ENCODE measurements around the gene MYOD1. TPM values are rescaled to one million over a fixed set of nuclear protein-coding genes. Genes with fewer than 3 reads are reported as not detected.

The MYOD1 gene
- total RNA-seq, 1 donor from 2014 or later: 22.4 TPM

DNA sequence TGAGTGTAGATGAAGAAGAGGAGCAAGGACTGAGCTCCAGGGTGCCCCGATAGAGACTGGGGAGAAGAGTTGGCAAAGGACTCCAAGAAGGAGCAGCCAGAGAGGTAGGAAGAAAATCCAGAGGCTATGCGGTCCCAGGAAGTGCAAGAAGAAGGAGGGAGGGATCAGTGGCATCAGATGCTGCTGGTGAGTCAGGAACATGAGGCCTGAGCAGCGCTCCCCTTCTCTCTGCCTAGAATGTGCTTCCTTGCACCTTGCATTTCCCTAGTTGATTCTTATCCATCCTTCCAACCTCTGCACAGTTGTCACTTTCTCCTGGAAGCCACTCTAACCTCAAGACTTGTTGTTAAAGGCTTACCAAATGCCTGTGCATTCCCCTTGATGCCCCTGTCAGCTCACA, 36.5 kb downstream of the MYOD1 start:
- Histone ChIP-seq H3K27me3 (ENCODE audit: control insufficient read depth in 3 of 3, insufficient read depth in 3 of 3, low read length in 3 of 3) (no peaks in the 10 kb centered on the region), H3K9ac (ENCODE audit: low read depth in 1 of 3, low read length in 3 of 3) (no peak overlapping the region), H3K36me3 (ENCODE audit: control insufficient read depth in 3 of 3, insufficient read depth in 3 of 3, low read length in 3 of 3) (no peaks in the 10 kb centered on the region), H3K4me3 (ENCODE audit: low read length in 3 of 3) (no peak overlapping the region), H3K9me3 (ENCODE audit: control insufficient read depth in 3 of 3, low read length in 3 of 3) (peaks cover 0 to 2% (median 0%) of the 10 kb centered on the region in 3 donors), H3K27ac (ENCODE audit: low read depth, low read length) (no peak overlapping the region), H3K4me1 (ENCODE audit: control insufficient read depth in 3 of 3, insufficient read depth in 3 of 3, low read length in 3 of 3) (peaks cover 32 to 45% (median 44%) of the 10 kb centered on the region in 3 donors)

DNA sequence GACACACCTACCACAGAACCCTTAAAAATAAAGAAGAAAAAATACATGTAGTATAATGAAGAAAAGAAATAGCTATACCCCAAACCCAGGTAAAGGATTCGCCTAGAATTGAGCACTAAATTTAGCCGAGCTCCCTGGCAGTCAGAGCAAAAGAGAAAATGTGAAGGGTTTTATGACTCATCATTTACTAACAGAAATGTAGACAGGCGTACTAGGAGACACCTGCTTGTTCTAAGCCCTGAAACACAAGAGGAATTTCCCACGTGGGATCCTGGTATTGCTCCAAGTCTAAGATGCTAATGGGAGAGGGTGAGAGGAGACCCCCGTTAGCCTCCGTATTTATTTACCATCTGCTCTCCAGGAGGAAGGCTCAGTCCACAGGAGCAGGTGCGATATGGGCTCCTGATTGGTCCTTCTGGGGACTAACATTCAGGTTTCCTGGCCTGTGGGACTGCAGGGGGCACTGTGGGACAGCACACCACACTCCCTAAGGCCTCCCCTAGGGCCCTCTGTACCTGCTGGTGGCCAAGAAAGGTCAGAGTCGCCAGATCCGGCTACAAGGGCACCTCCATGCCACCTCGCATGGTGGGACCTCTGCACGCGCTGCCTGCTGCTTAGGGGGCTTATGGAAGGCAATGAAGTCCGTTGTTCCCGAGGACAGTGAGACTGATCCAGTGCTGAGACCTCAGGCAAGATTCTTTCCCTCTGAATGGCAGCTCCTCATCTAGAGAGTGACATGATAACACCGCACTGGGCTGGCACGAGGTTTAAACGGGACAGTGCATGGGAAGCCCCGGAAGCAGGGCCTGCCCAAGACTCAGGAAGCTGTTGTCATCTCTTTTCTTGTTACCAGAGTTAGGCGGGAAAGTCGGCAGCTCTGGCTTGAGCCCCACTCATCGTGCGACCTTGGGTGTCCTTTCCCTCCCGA, 41.0 kb downstream of the MYOD1 start:
- Histone ChIP-seq H3K9ac (ENCODE audit: low read depth in 1 of 3, low read length in 3 of 3) (peak overlapping the region in 1 of 3 donors; percentile 50), H3K27ac (ENCODE audit: low read depth, low read length) (no peak overlapping the region), H3K4me1 (ENCODE audit: control insufficient read depth in 3 of 3, insufficient read depth in 3 of 3, low read length in 3 of 3) (peaks cover 2 to 17% (median 11%) of the 10 kb centered on the region in 3 donors), H3K36me3 (ENCODE audit: control insufficient read depth in 3 of 3, insufficient read depth in 3 of 3, low read length in 3 of 3) (no peaks in the 10 kb centered on the region), H3K9me3 (ENCODE audit: control insufficient read depth in 3 of 3, low read length in 3 of 3) (peaks cover 0 to 2% (median 0%) of the 10 kb centered on the region in 3 donors), H3K4me3 (ENCODE audit: low read length in 3 of 3) (peak overlapping the region in 1 of 3 donors; percentile 13), H3K27me3 (ENCODE audit: control insufficient read depth in 3 of 3, insufficient read depth in 3 of 3, low read length in 3 of 3) (no peaks in the 10 kb centered on the region)

DNA sequence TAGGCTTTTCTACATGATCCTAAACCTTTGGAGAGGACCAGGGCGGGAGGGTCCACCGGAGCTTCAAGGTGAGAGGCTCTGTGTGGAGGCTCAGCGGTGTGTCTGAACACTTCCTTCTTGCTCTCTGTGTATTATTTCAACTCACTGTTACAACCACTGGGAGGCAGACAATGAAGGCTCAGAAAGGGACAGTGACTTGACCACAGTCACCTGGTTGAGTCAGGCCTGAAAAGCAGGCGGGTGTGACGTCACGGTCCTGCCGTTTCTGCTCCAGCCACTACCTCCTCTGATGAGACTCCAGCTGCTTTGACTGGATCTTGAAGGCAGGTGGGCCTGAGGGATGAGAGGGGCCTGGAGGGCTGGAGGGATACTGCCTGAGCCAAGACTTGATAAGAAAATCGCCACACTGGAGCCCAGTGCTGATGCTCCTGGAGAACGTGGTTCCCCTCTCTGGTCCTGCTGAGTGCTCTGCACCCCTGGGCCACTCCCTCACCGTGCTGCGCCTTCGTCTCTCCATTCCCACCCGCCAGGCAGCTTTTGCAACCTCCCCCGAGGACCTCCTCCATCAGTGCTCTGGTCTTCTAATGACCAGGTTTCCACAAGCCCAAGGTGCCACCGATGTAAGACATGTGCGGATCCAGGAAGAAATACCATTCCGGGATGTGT, 43.1 kb downstream of the MYOD1 start:
- Histone ChIP-seq H3K27me3 (ENCODE audit: control insufficient read depth in 3 of 3, insufficient read depth in 3 of 3, low read length in 3 of 3) (no peaks in the 10 kb centered on the region), H3K27ac (ENCODE audit: low read depth, low read length) (no peak overlapping the region), H3K4me3 (ENCODE audit: low read length in 3 of 3) (no peak overlapping the region), H3K9me3 (ENCODE audit: control insufficient read depth in 3 of 3, low read length in 3 of 3) (peaks cover 0 to 2% (median 0%) of the 10 kb centered on the region in 3 donors), H3K9ac (ENCODE audit: low read depth in 1 of 3, low read length in 3 of 3) (no peak overlapping the region), H3K4me1 (ENCODE audit: control insufficient read depth in 3 of 3, insufficient read depth in 3 of 3, low read length in 3 of 3) (peaks cover 2 to 17% (median 11%) of the 10 kb centered on the region in 3 donors), H3K36me3 (ENCODE audit: control insufficient read depth in 3 of 3, insufficient read depth in 3 of 3, low read length in 3 of 3) (no peaks in the 10 kb centered on the region)

DNA sequence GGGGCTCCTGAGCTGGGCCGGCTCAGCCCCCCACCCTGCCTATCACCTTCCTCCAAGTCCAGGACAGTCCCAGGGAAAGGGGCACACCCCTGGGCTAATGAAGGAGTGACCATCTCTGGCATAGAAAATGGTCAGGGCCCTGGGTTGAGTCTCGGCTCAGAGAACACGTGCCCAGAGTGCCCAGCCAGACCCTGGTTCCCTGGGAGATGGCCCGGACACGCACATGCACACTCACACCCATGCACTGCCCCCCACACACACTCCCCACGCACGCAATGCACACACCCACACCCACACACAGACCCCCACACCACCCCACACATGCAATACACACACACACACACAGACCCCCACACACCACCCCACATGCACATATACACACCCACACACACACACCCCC, 43.9 kb downstream of the MYOD1 start:
- Histone ChIP-seq H3K27me3 (ENCODE audit: control insufficient read depth in 3 of 3, insufficient read depth in 3 of 3, low read length in 3 of 3) (no peaks in the 10 kb centered on the region), H3K4me1 (ENCODE audit: control insufficient read depth in 3 of 3, insufficient read depth in 3 of 3, low read length in 3 of 3) (peaks cover 2 to 17% (median 11%) of the 10 kb centered on the region in 3 donors), H3K9me3 (ENCODE audit: control insufficient read depth in 3 of 3, low read length in 3 of 3) (peaks cover 0 to 2% (median 0%) of the 10 kb centered on the region in 3 donors), H3K4me3 (ENCODE audit: low read length in 3 of 3) (no peak overlapping the region), H3K9ac (ENCODE audit: low read depth in 1 of 3, low read length in 3 of 3) (no peak overlapping the region), H3K36me3 (ENCODE audit: control insufficient read depth in 3 of 3, insufficient read depth in 3 of 3, low read length in 3 of 3) (no peaks in the 10 kb centered on the region), H3K27ac (ENCODE audit: low read depth, low read length) (no peak overlapping the region)

DNA sequence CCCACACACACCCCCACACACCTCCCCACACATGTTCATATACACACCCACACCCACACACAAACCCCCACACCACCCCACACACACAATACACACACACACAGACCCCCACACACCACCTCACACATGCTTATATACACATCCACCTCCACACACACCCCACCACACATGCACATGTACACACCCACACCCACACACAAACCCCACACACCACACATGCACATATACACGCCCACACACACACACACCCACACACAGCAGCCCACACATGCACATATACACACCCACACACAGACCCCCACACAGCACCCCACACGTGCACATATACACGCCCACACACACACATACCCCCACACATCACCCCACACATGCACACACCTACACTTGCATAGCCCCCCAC, 44.3 kb downstream of the MYOD1 start:
- H3K27me3 ChIP-seq (ENCODE audit: control insufficient read depth in 3 of 3, insufficient read depth in 3 of 3, low read length in 3 of 3): no peaks in the 10 kb centered on the region
- H3K9me3 ChIP-seq (ENCODE audit: control insufficient read depth in 3 of 3, low read length in 3 of 3): no peaks in the 10 kb centered on the region
- no peak overlapping the region for H3K9ac ChIP-seq (ENCODE audit: low read depth in 1 of 3, low read length in 3 of 3)
- no peak overlapping the region for H3K27ac ChIP-seq (ENCODE audit: low read depth, low read length)
- H3K36me3 ChIP-seq (ENCODE audit: control insufficient read depth in 3 of 3, insufficient read depth in 3 of 3, low read length in 3 of 3): no peaks in the 10 kb centered on the region
- H3K4me3 ChIP-seq (ENCODE audit: low read length in 3 of 3): no peak overlapping the region
- peaks cover 2 to 17% (median 11%) of the 10 kb centered on the region in 3 donors for H3K4me1 ChIP-seq (ENCODE audit: control insufficient read depth in 3 of 3, insufficient read depth in 3 of 3, low read length in 3 of 3)

DNA sequence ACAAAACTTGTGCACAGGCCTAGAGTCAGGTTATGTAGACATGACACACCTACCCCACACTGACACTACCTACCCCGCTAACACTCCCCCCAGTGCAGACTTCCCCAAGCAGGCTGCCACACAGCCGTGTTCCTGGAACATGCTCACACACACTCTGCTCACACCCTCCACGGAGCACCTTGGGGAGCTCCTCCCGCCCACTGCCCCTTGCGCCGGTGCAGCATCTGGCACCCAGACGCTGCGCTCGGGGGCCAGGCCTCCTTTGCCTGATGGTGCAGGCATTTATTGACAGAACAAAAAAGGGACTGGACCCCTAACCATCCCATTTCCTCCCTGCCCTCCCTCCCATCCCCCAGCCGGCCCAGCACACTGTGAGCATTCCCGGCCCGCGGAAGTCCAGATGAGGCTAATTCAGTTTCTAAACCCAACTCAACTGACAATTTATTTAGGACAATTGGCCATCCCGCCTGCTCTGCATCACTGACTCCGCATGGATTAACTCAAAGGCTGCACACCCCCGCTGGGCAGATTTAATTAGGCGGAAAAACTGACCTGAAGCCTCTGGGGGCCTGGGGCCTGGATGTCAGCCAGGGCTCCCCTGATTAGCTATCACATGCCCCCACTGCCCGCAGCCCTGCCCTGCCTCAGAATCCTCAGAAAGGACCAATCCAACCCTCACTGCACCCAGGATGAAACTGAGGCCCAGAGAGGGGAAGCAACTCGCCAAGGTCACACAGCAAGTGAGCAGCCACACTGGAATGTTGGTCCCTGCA, 45.3 kb downstream of the MYOD1 start:
- Histone ChIP-seq H3K27me3 (ENCODE audit: control insufficient read depth in 3 of 3, insufficient read depth in 3 of 3, low read length in 3 of 3) (no peaks in the 10 kb centered on the region), H3K9ac (ENCODE audit: low read depth in 1 of 3, low read length in 3 of 3) (no peak overlapping the region), H3K9me3 (ENCODE audit: control insufficient read depth in 3 of 3, low read length in 3 of 3) (no peaks in the 10 kb centered on the region), H3K36me3 (ENCODE audit: control insufficient read depth in 3 of 3, insufficient read depth in 3 of 3, low read length in 3 of 3) (no peaks in the 10 kb centered on the region), H3K27ac (ENCODE audit: low read depth, low read length) (no peak overlapping the region), H3K4me3 (ENCODE audit: low read length in 3 of 3) (no peak overlapping the region), H3K4me1 (ENCODE audit: control insufficient read depth in 3 of 3, insufficient read depth in 3 of 3, low read length in 3 of 3) (peaks cover 2 to 17% (median 11%) of the 10 kb centered on the region in 3 donors)

DNA sequence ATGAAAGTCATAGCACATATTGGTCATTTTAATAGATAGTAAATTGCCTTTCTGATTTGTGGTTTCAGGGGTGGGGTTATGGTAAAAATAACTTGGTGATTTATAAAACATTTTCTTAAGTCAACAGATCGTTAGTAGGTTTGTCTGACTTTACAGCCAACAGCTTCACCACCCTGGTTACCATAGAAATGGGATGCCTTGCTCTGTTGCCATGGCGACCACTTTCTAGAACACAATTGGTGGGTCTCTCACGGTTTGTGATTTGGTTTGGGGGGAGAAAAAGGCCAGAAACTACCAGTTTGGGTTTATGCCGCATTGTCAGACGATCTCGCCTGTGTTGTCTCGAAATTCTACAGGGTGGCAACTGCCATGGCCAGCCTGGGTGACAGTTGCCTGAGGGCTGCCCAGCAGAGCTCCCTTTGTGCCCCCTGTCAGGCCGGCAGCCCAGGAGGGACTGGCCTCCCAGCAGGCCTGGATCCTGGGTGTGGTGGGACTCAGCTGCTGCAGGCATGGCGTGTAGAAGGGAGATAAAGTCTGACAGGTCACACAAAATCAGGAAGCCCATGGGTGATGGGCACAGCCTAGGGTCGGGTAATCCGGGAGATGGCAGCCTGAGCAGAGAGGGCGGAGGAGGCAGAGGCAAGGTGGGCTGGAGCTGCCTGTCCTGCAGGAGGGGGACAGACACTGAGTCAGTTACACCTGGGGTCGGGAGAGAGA, 46.1 kb downstream of the MYOD1 start:
- Histone ChIP-seq H3K4me3 (ENCODE audit: low read length in 3 of 3) (no peak overlapping the region), H3K36me3 (ENCODE audit: control insufficient read depth in 3 of 3, insufficient read depth in 3 of 3, low read length in 3 of 3) (no peaks in the 10 kb centered on the region), H3K27me3 (ENCODE audit: control insufficient read depth in 3 of 3, insufficient read depth in 3 of 3, low read length in 3 of 3) (no peaks in the 10 kb centered on the region), H3K4me1 (ENCODE audit: control insufficient read depth in 3 of 3, insufficient read depth in 3 of 3, low read length in 3 of 3) (peaks cover under 1 to 10% (median 8%) of the 10 kb centered on the region in 3 donors), H3K9me3 (ENCODE audit: control insufficient read depth in 3 of 3, low read length in 3 of 3) (no peaks in the 10 kb centered on the region), H3K9ac (ENCODE audit: low read depth in 1 of 3, low read length in 3 of 3) (no peak overlapping the region), H3K27ac (ENCODE audit: low read depth, low read length) (no peak overlapping the region)

DNA sequence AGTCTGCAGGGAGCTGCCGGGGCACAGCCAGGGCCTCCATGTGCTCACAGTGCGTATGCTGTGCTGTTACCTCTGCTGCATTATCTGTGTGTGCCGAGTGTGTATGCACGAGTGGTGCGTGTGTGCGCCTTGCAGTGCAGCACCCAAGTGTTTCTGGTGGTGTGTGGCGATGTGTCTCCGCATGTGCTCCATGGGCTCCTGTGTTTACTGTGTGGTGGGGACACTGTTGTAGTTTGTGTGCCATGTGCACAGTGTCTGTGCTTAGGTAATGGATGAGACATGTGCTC, 46.6 kb downstream of the MYOD1 start:
- H3K27me3 ChIP-seq (ENCODE audit: control insufficient read depth in 3 of 3, insufficient read depth in 3 of 3, low read length in 3 of 3): no peaks in the 10 kb centered on the region
- no peaks in the 10 kb centered on the region for H3K36me3 ChIP-seq (ENCODE audit: control insufficient read depth in 3 of 3, insufficient read depth in 3 of 3, low read length in 3 of 3)
- H3K9ac ChIP-seq (ENCODE audit: low read depth in 1 of 3, low read length in 3 of 3): no peak overlapping the region
- no peaks in the 10 kb centered on the region for H3K9me3 ChIP-seq (ENCODE audit: control insufficient read depth in 3 of 3, low read length in 3 of 3)
- H3K4me1 ChIP-seq (ENCODE audit: control insufficient read depth in 3 of 3, insufficient read depth in 3 of 3, low read length in 3 of 3): peaks cover 0 to 5% (median 3%) of the 10 kb centered on the region in 3 donors
- no peak overlapping the region for H3K27ac ChIP-seq (ENCODE audit: low read depth, low read length)
- H3K4me3 ChIP-seq (ENCODE audit: low read length in 3 of 3): no peak overlapping the region

DNA sequence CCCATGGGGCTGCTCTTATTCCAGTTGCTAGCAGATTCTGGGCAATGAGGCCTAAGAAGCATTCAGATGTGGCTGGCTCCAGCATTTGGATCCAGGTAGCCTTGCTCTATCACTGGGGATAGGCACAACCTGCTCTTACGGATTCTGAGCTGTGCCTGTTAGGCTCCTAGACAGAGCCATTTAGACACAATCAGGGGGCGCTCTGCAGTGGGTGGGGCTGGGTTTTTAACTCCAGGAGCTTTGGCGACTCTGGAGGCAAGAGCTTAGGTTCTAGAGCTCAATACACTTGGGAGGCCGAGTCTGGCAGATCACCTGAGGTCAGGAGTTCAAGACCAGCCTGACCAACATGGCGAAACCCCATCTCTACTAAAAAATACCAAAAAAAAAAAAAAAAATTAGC, 47.2 kb downstream of the MYOD1 start:
- Histone ChIP-seq H3K9me3 (ENCODE audit: control insufficient read depth in 3 of 3, low read length in 3 of 3) (no peaks in the 10 kb centered on the region), H3K4me3 (ENCODE audit: low read length in 3 of 3) (no peak overlapping the region), H3K27ac (ENCODE audit: low read depth, low read length) (no peak overlapping the region), H3K9ac (ENCODE audit: low read depth in 1 of 3, low read length in 3 of 3) (no peak overlapping the region), H3K36me3 (ENCODE audit: control insufficient read depth in 3 of 3, insufficient read depth in 3 of 3, low read length in 3 of 3) (no peaks in the 10 kb centered on the region), H3K4me1 (ENCODE audit: control insufficient read depth in 3 of 3, insufficient read depth in 3 of 3, low read length in 3 of 3) (peaks cover 0 to 3% (median under 1%) of the 10 kb centered on the region in 3 donors), H3K27me3 (ENCODE audit: control insufficient read depth in 3 of 3, insufficient read depth in 3 of 3, low read length in 3 of 3) (no peaks in the 10 kb centered on the region)
